PC-3 (cell line): ENCODE measurements around the gene FOXD1. TPM values are rescaled to one million over a fixed set of nuclear protein-coding genes. Genes with fewer than 3 reads are reported as not detected.

ENCODE experiments used
- ATAC-seq: fragments of 200-7000 bp; cut with Tn5 transposase; 2 replicates; pipeline ENCODE4 v1.9.1; 2020; ENCODE audit warnings: mild to moderate bottlenecking, moderate library complexity
- BruUV-seq: library from RNA; stranded (reverse); fragments of 400-500 nt; replicated peaks from 2 replicates; lab custom pipeline; 2021; lab: Mats Ljungman, UMichigan
- CTCF ChIA-PET: fragments of 300-600 bp; sonication (Branson Sonifier 250); formaldehyde crosslinking; loops from one replicate; lab custom pipeline; 2022; ENCODE audit warnings: antibody characterized with exemption; lab: Charles Lee
- POLR2A ChIA-PET: fragments of 300-600 bp; sonication (Branson Sonifier 250); formaldehyde crosslinking; loops from one replicate; lab custom pipeline; 2022; ENCODE audit warnings: antibody characterized with exemption; ENCODE audit not compliant: unreplicated experiment; lab: Charles Lee
- DNase-seq: peaks from one replicate; pipeline ENCODE4 v3.0.0-alpha.2; 2015
- H2AFZ ChIP-seq: fragments of 300-600 bp; sonication (generic); 2 replicates; pipeline ENCODE4 v1.6.0; 2016; ENCODE audit warnings: antibody characterized with exemption, low read length
- H3F3A ChIP-seq: fragments of 300-600 bp; sonication (generic); one replicate; pipeline ENCODE4 v1.6.0; 2017; ENCODE audit warnings: antibody characterized with exemption, low read length, control low read depth, mild to moderate bottlenecking; ENCODE audit not compliant: unreplicated experiment
- H3K27ac ChIP-seq: fragments of 300-600 bp; sonication (generic); 2 replicates; pipeline ENCODE4 v1.5.1; 2016; ENCODE audit warnings: mild to moderate bottlenecking, low read length
- H3K27me3 ChIP-seq: fragments of 300-600 bp; sonication (generic); 2 replicates; pipeline ENCODE4 v1.6.1; 2016; ENCODE audit warnings: low read length, mixed read lengths
- H3K36me3 ChIP-seq: fragments of 300-600 bp; sonication (generic); 2 replicates; pipeline ENCODE4 v1.6.1; 2016; ENCODE audit warnings: low read depth, mixed run types, low read length, mixed read lengths
- H3K4me1 ChIP-seq: fragments of 300-600 bp; sonication (generic); 2 replicates; pipeline ENCODE4 v1.5.1; 2016; ENCODE audit warnings: low read length; ENCODE audit not compliant: insufficient read depth
- H3K4me2 ChIP-seq: fragments of 300-600 bp; sonication (generic); 2 replicates; pipeline ENCODE4 v1.6.0; 2016; ENCODE audit warnings: low read length
- H3K4me3 ChIP-seq: fragments of 300-600 bp; sonication (generic); 2 replicates; pipeline ENCODE4 v1.5.1; 2016; ENCODE audit warnings: mild to moderate bottlenecking, low read length, mixed read lengths
- H3K79me2 ChIP-seq: fragments of 300-600 bp; sonication (generic); 2 replicates; pipeline ENCODE4 v1.6.1; 2017; ENCODE audit warnings: low read length, mixed read lengths
- H3K9ac ChIP-seq: fragments of 300-600 bp; sonication (generic); 2 replicates; pipeline ENCODE4 v1.6.0; 2016; ENCODE audit warnings: mild to moderate bottlenecking, low read length
- H3K9me2 ChIP-seq: fragments of 300-600 bp; sonication (generic); replicated peaks from 2 replicates; pipeline ENCODE4 v1.6.1; 2016; ENCODE audit warnings: mixed run types, low read length, mixed read lengths
- H3K9me3 ChIP-seq: fragments of 300-600 bp; sonication (generic); 2 replicates; pipeline ENCODE4 v1.6.1; 2016; ENCODE audit warnings: low read length, mixed read lengths
- H4K20me1 ChIP-seq: fragments of 300-600 bp; sonication (generic); 2 replicates; pipeline ENCODE4 v1.6.1; 2016; ENCODE audit warnings: low read length, mixed read lengths
- EZH2 ChIP-seq: fragments of 300-600 bp; sonication (generic); IDR thresholded peaks from one replicate; pipeline ENCODE4 v1.6.1; 2017; ENCODE audit warnings: antibody characterized with exemption, mild to moderate bottlenecking, low read length; ENCODE audit not compliant: unreplicated experiment
- EZH2phosphoT487 ChIP-seq: fragments of 300-600 bp; sonication (generic); IDR thresholded peaks from 2 replicates; pipeline ENCODE4 v1.6.1; 2018; ENCODE audit warnings: mild to moderate bottlenecking, antibody characterized with exemption, low read length, borderline replicate concordance
- intact Hi-C: fragments of 100-400 bp; cut with micrococcal nuclease; formaldehyde crosslinking; loops from 2 replicates; pipeline ENCODE4 v1.9.0; 2023
- total RNA-seq: library from RNA; depleted of rRNA; stranded (reverse); fragments of >200 nt; gene quantifications from 2 replicates; pipeline ENCODE4 v1.2.3, GENCODE V29; 2014
- TF ChIP-seq, protein P1 (sequence below): fragments of 300-600 bp; sonication (generic); conservative IDR thresholded peaks from 2 replicates; pipeline ENCODE4 v1.5.1; 2017; ENCODE audit warnings: antibody characterized with exemption, low read depth, mild to moderate bottlenecking, low read length

Gene FOXD1
- total RNA-seq, 1 experiment from 2014 or later = 10.3 TPM

DNA sequence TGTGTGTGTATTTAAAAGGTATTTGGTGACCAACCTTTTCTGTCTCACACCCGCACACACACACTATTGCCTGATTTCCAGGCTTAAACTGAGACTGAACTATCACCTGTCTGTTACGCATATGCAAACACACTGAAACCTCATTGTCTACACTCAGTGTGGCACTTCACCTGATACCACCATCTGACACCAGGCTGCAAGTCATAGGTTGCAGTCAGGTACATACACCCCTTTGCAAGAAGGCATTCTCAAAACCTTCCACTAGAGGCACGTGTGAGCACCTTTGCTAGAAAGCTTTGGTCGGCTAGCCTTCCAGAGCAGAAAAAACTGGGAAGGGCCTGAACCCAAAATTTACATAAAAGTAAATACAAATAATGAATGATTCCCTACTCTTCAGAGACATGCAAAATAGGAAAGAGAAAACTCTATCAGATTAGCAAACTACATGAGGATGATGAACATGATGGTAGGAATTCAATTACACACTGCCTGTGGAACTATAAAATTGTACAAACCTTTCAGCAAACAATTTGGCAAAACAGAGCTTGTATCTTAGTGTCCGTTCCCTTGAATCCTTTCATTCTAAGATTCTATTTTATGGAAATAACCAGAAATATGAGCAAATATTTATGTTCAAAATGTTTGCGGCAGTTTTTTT lies 5.9 kb upstream of the FOXD1 start:
- no TSS peak for BruUV-seq
- ATAC-seq = peak; percentile 78
- CTCF ChIA-PET = interaction anchor here (1.1 kb wide), 1 partner anchor 42 kb away, joined by 5 read pairs; no protein-coding TSS in a partner anchor
- H3K79me2 ChIP-seq = no peaks in the 10 kb centered on the region
- POLR2A ChIA-PET = no interaction called here
- DNase-seq = peak; percentile 84
- H3K9me2 ChIP-seq = no peaks in the 10 kb centered on the region
- no peaks in the 10 kb centered on the region for H4K20me1 ChIP-seq
- H3F3A ChIP-seq = no peaks in the 10 kb centered on the region
- H3K27me3 ChIP-seq = no peaks in the 10 kb centered on the region
- intact Hi-C loops = loop anchor here (2.0 to 10.0 kb wide), 4 partner anchors 42 to 500 kb away; partner anchors contain the start of gene FCHO2
- no peak overlapping the region for H3K27ac ChIP-seq
- H3K4me2 ChIP-seq = no peak overlapping the region
- H3K9ac ChIP-seq = no peak overlapping the region
- H3K9me3 ChIP-seq = no peaks in the 10 kb centered on the region
- H3K4me3 ChIP-seq = no peak overlapping the region
- no peak for TF ChIP-seq EZH2
- TF ChIP-seq EZH2phosphoT487 = no peak
- TF ChIP-seq, protein P1, sequence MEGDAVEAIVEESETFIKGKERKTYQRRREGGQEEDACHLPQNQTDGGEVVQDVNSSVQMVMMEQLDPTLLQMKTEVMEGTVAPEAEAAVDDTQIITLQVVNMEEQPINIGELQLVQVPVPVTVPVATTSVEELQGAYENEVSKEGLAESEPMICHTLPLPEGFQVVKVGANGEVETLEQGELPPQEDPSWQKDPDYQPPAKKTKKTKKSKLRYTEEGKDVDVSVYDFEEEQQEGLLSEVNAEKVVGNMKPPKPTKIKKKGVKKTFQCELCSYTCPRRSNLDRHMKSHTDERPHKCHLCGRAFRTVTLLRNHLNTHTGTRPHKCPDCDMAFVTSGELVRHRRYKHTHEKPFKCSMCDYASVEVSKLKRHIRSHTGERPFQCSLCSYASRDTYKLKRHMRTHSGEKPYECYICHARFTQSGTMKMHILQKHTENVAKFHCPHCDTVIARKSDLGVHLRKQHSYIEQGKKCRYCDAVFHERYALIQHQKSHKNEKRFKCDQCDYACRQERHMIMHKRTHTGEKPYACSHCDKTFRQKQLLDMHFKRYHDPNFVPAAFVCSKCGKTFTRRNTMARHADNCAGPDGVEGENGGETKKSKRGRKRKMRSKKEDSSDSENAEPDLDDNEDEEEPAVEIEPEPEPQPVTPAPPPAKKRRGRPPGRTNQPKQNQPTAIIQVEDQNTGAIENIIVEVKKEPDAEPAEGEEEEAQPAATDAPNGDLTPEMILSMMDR = peak; percentile 75
- H2AFZ ChIP-seq = no peak overlapping the region
- H3K4me1 ChIP-seq = no peaks in the 10 kb centered on the region
- H3K36me3 ChIP-seq = no peaks in the 10 kb centered on the region

DNA sequence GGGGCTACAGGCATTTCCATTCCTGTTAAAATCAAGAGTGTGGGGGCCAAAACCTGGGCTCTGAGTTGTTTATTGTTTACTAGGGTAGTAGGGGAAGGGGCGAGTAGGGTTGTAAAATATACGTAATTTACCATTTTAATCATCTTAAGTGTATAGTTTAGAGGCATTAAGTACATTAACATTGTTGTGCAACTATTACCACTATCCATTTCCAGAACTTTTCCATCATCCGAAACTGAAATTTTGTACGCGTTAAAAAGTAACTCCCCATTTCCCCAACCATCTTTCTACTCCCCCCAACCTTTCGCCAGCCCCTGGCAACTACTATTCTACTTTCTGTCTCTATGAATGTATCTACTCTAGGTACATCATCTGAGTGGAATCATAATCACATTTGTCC lies 3.6 kb upstream of the FOXD1 start:
- Histone ChIP-seq H3K27ac (no peak overlapping the region), H3K4me1 (peaks cover 5% of the 10 kb centered on the region), H3K9me3 (no peaks in the 10 kb centered on the region), H3K9me2 (no peaks in the 10 kb centered on the region), H3K79me2 (peaks cover 3% of the 10 kb centered on the region; the same call in 1 of the 2 replicates), H3K36me3 (no peaks in the 10 kb centered on the region), H3K4me2 (no peak overlapping the region), H3K27me3 (no peaks in the 10 kb centered on the region), H3K4me3 (no peak overlapping the region), H3F3A (no peaks in the 10 kb centered on the region), H2AFZ (0 out of 2 replicates have a peak overlapping the region, but pooled peaks have one; percentile 95), H3K9ac (no peak overlapping the region), H4K20me1 (no peaks in the 10 kb centered on the region)
- intact Hi-C loops = loop anchor here (5.0 to 10.0 kb wide), 3 partner anchors 83 to 497 kb away; partner anchors contain the start of gene FCHO2
- no TSS peak for BruUV-seq
- ChIA-PET POLR2A (no interaction called here), CTCF (no interaction called here)
- DNase-seq (no peak), ATAC-seq (no peak)
- TF ChIP-seq, protein P1 = no peak
- TF ChIP-seq EZH2 = no peak
- TF ChIP-seq EZH2phosphoT487 = no peak
